HG02852 (cell line): ENCODE measurements around the gene SRGAP1.

Experiments used
- ATAC-seq: cut with Tn5 transposase; IDR thresholded peaks from one replicate; pipeline ENCODE4 v1.9.1; 2021; ENCODE audit warnings: mild to moderate bottlenecking, moderate library complexity; ENCODE audit not compliant: unreplicated experiment

Gene SRGAP1

DNA sequence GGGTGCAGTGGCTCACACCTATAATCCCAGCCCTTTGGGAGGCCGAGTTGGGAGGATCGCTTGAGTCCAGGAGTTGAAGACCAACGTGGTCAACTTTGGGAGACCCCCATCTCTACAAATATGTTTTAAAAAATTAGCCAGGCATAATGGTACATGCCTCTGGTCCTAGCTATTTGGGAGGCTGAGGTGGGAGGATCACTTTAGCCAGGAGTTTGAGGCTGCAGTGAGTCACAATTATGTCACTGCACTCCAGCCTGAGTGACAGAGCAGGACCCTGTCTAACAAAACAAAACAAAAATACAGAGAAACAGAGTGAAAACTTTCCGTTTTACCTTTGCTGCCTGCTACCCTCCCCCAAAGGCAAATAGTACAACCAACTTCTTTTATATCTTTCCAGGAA is 60.2 kb downstream of the SRGAP1 start:
- no peak for ATAC-seq

DNA sequence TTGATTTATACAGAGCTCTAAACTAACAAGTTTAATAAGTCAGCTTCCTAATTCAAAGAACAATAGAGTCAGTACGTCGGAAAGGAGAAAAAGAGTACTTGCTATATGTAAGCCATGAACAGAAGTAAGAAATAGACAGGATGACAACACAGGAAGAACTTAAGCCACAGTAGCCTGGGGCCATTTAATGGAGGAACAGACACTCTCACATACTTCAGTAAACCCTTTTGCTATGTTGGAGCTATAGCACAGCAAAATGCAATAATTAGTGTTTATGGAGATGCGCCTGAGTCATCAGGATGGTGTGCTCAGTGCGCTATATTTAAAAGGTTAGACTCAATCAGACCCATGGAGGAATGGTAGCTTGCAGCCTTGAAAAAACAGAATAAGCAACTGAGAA is 61.0 kb downstream of the SRGAP1 start:
- ATAC-seq: no peak

DNA sequence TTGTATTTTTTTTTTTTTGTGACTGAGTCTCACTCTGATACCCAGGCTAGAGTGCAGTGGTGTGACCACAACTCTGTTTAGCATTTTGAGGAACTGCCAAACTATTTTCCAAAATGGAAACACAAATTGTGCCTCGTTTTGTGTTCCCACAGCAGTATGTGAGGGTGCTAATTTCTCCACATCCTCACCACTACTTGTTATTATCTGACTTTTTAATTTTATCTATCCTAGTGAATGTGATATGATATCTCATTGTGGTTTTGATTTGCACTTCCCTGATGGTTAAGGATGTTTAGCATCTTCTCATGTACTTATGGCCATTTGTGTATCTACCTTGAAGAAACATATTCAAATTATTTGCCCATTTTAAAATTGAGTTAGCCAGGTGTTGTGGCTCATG is 62.4 kb downstream of the SRGAP1 start:
- no peak for ATAC-seq

DNA sequence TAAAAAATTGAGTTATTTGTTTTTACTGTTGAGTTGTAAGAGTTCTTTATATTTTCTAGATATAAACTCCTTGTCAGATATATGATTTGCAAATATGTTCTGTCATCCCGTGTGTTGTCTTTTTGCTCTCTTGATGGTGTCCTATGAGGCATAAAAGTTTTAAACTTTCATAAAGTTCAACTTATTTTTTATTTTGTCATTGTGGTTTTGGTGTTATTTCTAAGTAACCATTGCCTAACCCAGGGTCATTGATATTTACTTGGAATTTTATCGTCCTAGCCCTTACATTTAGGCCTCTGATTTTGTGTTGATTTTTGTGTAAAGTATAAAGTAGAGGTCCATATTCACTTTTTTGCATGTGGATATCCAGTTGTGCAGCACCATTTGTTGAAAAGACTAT is 63.1 kb downstream of the SRGAP1 start:
- ATAC-seq: no peak

DNA sequence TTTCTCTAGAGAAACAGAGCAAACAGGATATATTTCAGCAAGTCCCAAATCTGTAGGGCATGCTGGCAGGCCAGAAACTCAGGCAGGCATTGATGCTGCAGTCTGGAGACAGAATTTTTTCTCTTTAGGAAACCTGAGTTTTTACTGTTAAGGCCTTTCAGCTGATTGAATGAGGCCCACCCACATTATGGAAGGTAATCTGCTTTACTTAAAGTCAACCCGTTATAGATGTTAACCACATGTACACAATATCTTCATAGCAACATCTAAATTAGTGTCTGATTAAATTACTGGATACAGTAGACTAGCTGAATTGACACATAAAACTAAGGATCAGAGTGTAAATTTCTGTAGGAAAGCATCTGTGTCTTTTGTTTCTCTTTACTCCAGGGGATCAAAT is 65.2 kb downstream of the SRGAP1 start:
- ATAC-seq: no peak

DNA sequence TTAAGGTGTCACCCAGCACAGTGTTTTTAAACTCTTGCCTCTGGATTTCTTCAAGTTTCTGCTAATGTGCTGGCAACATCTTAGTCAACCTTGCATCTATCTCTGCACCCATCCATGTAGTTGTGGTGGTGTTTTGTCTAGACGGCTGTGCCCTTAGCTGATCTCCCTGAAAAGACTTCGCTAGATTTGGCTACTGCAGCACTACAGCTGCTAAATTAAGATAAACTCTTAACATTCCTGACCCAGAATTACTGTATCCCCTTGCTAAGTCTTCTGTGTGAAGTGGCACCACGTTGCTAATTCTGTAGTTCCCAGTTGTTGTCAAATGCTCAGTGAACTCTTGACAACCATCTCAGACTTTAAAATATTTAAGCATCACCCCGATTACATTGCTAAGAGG is 66.8 kb downstream of the SRGAP1 start:
- ATAC-seq: no peak

DNA sequence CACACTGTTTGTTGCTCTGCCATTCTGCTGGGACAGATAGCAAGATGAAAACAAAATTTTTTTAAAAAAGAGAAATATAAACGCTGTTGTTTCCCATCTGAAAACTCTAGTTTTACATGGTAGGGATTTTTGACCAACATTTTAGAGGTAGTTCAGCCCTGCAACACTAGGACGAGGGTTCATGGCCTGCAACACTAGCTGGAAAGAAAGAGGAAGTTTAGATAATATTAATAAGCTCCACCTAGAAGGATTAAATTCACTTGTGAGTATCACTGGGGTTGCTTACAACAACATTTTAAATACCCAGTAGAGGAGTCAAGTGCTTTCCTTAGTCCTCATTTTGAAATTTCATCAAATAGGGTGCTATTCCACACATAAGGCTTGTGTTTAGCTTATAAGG is 68.2 kb downstream of the SRGAP1 start:
- no peak for ATAC-seq

DNA sequence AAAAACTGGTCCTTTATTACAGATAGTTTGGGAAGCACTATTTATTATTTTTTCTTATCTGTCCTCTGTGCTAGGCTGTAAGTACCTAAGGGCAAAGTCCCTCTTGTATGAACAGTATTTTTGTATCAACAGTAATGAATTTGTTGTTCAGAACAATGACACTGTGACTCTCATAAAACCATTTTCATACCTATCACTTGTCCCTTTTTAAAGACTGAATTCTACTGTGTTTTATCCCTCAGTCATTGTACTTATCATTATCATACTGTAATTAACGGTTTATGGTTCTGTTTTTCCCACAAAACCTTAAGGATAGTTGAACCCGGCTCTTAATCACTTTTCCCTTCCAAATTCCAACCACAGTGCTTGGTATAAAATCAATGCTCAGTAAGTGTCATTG is 69.4 kb downstream of the SRGAP1 start:
- ATAC-seq: no peak

DNA sequence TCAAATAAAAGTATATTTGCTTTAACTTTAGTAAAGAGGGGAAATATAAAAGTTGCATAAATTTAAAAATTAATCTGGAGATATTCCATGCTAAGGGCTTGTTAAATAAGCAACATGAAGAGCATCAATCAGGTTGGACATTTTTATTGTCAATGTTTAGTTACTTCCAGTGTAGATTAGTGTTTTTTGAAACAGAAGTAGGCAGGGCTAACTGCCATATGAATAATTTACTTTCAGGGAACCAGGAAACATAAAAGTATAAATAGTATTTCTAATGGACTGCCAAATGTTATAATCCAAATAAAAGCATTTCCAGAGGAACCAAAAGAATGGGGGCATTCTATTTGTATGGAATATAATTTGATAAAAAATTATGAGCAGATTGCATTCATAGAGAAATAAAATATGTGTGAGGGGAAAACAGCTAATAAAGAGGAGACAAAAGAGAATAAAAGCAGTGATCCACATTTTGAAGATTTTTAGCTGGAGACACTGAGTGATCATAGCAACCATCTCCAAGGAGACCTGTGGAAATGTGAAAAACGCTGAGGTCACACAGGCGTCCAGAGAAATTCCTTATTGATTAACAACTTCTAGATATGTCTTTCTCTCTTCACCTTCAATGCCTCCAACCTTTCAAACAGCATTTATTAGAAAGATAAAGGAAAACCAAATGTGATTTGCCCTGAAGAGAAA is 70.8 kb downstream of the SRGAP1 start:
- ATAC-seq: no peak

DNA sequence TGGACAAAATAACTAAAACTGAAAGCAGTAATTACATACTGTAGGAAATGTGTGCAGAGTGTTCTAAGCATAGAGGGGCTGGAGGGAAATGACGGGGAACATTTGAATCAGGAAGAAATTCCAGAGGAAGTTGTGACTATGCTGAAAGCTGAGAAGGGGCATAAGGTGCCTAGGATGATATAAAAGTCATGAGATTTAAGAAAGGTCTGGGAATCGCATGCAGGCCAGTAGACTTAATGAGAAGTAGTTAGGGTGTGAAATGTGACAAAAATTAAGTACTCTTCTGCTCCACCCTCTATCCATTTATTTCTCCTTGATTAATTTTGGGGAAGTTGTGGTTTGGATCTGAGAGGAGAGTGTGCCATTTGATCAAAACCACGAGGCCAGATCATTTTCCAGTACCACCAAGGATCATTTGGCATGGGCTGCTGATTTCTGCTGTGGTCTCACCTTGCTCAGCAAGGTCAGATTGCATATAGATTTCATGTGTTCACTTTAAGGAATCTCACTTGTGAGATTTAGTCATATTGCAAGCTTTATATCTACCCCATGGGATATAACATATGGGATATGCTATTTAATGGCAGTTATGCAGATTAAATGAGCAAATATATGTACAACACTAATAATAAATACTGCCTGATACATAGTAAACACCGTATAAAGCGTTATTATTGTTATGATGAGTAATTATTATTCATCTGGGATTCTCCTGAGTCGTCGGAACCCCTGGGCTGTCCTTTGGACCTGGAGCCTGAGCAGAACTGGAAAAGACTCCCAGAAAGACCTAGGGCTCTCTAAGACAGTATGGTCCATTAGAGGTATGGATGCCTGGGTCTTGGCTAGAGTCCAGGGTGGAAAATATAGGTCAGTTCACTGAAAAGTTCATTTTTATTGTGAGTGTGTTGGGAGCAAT is 72.3 kb downstream of the SRGAP1 start:
- no peak for ATAC-seq

DNA sequence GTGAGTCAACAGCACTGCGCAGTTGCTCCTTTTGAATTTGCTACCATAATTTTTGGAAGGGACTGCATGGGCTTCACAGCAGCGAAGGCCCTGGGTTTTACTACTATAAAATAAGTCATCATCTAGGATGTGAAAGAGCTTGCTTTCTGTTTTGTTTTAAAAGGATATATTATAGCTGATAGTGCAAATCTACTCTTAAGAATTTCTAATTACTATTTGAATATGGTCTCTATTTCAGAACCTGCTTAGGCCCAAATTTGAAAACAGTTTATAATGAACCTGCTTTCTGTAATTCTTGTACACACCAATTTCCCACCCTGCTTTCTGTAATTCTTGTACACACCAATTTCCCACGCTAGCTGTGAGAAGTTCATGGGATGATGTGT is 73.0 kb downstream of the SRGAP1 start:
- ATAC-seq: no peak

DNA sequence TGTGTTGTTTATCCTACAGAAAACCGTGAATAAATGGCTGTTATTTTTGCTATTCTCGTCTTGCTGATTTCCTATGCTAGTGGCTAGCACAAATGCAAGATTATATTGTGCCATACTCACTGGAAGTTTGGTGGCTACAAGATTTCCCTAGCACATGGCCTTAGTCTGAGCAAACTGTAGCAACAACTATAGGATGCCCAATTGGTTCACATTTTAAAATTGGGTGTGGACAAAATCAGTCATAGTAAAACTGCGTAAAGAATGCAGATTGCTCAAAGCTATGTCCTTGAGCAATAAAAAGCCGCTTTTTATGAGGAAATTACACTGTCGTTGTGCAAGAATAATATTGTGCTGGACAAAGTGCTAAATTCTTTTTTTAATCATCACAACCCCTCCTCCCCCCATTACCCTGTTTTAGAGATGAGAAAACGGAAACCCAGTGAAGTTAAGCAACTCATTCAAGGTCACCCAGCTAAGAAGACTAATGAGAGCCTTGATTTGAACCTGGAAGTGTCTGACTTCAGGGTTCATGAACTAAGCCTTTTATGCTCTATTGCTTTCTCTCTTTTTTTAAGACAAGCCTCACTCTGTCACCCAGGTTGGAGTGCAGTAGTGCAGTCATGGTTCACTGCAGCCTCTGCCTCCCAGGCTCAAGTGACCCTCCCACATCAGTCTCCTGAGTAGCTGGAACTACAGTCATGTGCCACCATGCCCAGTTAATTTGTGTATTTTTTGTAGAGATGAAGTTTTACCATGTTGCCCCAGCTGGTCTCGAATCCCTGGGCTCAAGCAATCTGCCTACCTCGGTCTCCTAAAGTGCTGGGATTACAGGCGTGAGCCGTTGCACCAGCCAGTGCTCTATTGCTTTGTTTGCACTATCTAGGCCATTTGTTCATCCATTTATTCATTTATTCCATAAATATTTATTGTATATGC is 73.6 kb downstream of the SRGAP1 start:
- ATAC-seq: peak; percentile 89

DNA sequence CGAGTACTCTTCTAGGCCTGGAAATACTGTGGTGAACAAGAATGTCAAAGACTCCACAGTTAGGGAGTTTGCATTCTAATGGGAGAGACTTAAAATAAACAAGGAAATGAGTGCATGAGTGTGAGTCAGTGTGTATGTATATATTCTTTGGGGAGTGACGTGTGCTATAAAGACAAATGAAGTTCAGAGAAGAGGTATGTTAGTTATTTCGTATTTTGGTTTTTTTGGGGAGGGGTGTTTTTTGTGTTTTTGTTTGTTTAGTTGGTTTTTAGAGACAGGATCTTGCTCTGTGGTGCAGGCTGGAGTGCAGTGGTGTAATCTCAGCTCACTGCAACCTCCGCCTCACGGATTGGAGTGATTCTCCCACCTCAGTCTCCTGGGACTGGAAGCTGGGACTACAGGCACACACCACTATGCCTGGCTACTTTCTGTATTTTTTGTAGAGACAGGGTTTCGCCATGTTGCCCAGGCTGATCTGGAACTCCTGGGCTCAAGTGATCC is 74.3 kb downstream of the SRGAP1 start:
- no peak for ATAC-seq

DNA sequence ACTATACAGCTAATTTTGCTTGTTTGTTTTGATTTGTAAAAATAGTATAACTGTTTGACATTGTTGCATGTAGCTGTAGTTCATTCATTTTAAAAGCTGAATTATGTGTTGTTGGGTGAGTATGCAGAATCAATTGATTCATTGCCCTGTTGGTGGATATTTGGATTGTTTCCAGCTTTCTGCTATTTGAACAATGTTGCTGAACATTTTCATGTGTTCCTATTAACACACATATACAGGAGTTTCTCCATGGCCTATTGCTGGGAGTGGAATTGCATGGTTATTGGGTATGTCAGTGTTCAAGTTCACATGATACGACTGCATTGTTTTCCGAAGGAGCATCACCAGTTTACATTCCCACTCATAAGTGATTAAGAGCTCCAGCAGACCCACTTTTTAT is 75.3 kb downstream of the SRGAP1 start:
- no peak for ATAC-seq

DNA sequence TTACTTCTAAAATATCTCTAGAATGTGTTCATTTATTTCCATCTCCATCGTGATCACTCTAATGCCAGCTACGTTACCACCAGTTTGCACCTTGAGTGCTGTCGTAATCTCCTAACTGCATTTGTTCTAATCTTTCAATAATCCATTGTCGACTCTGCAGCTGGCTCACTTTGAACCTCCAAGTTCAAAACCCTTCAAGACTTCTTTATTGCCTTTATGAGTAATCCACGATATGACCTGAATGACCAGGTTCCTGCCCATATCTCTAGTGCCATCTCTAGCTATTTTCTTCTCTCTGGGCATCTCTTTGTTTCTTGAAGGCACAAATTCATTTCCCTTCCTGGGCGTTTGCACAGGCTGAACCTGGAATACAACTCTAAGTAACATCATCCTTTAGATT is 76.7 kb downstream of the SRGAP1 start:
- ATAC-seq: no peak

DNA sequence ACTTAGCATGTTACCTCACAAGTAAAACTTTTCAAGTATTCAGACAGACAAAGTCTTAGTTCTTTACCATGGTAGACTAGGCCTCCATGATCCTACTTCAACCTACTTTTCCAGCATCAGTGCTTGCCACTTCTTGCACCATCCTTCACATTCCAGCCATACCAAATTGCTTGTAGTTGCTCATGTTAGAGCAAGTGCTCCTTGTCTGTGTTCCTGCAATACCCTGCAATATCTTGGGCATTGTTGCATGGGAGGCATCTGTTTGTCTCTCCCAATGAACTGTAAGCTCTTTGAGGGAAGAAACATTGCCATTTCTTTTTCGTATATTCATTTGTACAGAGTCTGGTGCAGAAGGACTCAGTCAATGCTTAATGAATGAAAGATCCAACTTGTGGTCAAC is 78.0 kb downstream of the SRGAP1 start:
- ATAC-seq: no peak

DNA sequence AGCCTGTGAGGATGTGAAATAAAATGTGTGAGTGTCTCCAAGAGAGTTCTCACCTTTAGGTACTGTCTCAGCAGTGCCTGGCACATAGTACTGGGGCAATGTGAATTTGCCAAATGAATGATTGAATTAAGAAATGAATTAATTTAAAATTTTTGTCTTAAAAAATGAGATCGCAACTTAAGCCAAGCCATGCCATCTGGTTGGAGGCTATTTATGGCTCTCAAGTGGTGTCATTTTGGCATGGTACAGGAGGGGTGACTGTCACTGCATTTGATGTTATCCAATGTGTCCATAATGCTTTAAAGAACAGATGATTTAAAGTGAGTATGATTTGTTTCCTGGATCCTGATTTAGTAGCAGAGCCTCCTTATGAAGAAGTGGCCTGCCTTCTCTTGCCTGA is 80.3 kb downstream of the SRGAP1 start:
- ATAC-seq: no peak

DNA sequence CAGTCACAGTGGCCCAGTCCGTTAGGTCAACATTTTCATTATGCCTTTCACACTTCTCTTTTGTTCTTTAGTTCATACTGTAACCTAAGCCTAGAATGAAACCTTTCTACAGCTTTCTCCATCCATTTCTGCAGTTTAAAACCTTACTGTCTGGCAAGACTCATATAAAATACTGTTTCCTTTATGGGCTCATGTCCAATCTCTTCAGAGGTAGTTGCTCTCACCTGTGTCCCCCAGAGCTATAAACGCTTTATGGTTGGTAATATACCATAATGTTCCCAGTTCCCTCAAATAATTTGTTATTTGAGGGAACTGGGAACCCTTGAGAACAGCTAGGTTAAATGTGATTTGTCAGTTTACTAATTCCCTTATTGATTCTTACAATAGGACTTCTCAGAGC is 83.0 kb downstream of the SRGAP1 start:
- no peak for ATAC-seq

DNA sequence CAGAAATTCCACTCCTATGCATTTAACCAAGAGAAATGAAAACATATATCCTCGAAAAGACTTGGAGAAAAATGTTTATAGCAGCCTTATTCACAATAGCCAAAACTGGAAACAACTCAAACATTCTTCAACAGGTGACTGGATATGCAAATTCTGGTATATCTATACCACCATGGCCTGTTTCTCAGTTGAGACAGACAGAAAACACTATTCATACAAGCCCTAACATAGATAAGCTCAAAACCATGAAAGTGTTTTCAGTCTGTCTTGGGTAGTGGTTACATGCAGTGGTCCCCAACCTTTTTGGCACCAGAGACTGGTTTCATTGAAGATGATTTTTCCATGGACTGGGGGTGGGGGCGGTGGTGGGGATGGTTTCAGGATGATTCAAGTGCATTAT is 83.8 kb downstream of the SRGAP1 start:
- ATAC-seq: peak; percentile 81

DNA sequence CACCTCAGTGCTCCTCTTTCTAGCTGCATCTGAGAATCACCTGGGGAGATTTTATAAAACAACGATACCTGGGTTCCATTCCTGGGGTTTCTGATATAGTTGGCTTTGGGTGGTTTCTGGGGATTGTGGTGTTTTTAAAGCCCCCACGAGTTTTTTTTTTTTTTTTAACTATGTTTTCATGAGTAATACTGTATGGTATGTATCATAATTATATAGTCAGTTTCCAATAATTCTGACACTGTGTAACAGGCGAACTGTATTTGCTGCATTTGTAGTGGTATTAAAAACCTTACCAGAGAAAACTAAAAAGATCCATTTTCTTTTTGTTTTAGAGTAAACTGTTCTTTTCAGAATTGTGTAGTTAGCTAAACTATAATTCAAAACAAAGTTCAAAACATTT is 84.9 kb downstream of the SRGAP1 start:
- ATAC-seq: no peak

DNA sequence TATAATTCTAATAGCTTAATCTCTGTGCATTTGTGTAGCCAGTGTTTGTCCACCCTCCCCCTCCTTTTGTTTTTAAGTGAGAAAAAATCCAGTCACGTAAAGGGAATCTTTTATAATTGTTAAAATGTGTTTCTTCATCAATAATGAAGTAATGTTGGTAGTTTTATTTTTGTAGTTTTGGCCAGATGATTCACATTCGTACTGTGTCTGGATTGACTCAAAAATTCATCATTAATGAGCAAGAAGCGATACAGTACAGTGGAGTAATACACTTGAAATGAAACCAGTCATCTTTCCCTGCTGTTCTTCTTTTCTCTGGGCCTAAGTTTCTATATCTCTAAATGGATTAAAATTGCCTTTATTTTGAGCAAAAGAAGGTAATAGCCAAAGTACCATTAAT is 86.5 kb downstream of the SRGAP1 start:
- no peak for ATAC-seq
